ENCODE measurements around the gene UQCC3. TPM values are rescaled to one million over a fixed set of nuclear protein-coding genes. Genes with fewer than 3 reads are reported as not detected.

The UQCC3 gene
- total and polyA plus RNA-seq, 9 of the 15 experiments (the other 6 are each of a cell fraction or from before 2014, with no cell fraction given) = 3.3 to 44.3 (median 8.0) TPM

- TF ChIP-seq GATAD2A (IDR thresholded peaks at IDR 0.05) = 0 out of 2 replicates have a peak, but pooled peaks have one; percentile 56
- TF ChIP-seq SREBF2 (CRISPR knock-in tag; IDR thresholded peaks at IDR 0.05) = peak; percentile 92
- TF ChIP-seq LCOR (CRISPR knock-in tag; IDR thresholded peaks at IDR 0.05) = no peak
- TF ChIP-seq TARDBP (IDR thresholded peaks at IDR 0.05) = 0 out of 2 replicates have a peak, but pooled peaks have one; percentile 32
- no peak for TF ChIP-seq TEAD2 (tag; IDR thresholded peaks at IDR 0.05)
- TF ChIP-seq SMAD4 (CRISPR knock-in tag; conservative IDR thresholded peaks at IDR 0.05) = peak; percentile 75
- no peak; the same call in 1 of the 2 replicates for TF ChIP-seq RNF2 (IDR thresholded peaks at IDR 0.05)
- TF ChIP-seq RFX1 (IDR thresholded peaks at IDR 0.05) = no peak
- 0 out of 4 replicates have a peak, but pooled peaks of 1 of the 2 experiments have one; percentile 30 for TF ChIP-seq TBL1XR1 (IDR thresholded peaks at IDR 0.05; ENCODE audit: low read length in 2 of 2)
- TF ChIP-seq CHD2 (IDR thresholded peaks at IDR 0.05; ENCODE audit: low read depth, low read length) = peak; percentile 11; the same call in 1 of the 2 replicates
- TF ChIP-seq MYC (IDR thresholded peaks at IDR 0.05; ENCODE audit: low read depth, low read length) = peak; percentile 79
- TF ChIP-seq MYC (CRISPR knock-in tag; IDR thresholded peaks at IDR 0.05; ENCODE audit: borderline replicate concordance, low read depth) = 0 out of 2 replicates have a peak, but pooled peaks have one; percentile 26
- TF ChIP-seq HDAC8 (tag; IDR thresholded peaks at IDR 0.05) = no peak
- TF ChIP-seq CBX5 (IDR thresholded peaks at IDR 0.05; ENCODE audit: borderline replicate concordance, low read depth) = no peak
- no peak for TF ChIP-seq ZNF121 (CRISPR knock-in tag; conservative IDR thresholded peaks at IDR 0.05)
- TF ChIP-seq POU5F1 (IDR thresholded peaks at IDR 0.05; ENCODE audit: borderline replicate concordance, low read depth, low read length, partially characterized antibody) = peak; percentile 91
- no peak for TF ChIP-seq EZH2 (IDR thresholded peaks at IDR 0.05; ENCODE audit: borderline replicate concordance, low read depth, low read length)
- TF ChIP-seq SIN3B (IDR thresholded peaks at IDR 0.05; ENCODE audit: low read depth) = peak; percentile 90; the same call in 1 of the 2 replicates
- no peak for TF ChIP-seq NR4A1 (CRISPR knock-in tag; IDR thresholded peaks at IDR 0.05)
- peak; percentile 23; the same call in 1 of the 2 replicates for TF ChIP-seq NR4A1 (tag; IDR thresholded peaks at IDR 0.05)
- TF ChIP-seq ZNF263 (CRISPR knock-in tag; IDR thresholded peaks at IDR 0.05; ENCODE audit: borderline replicate concordance) = peak; percentile 25; the same call in 1 of the 2 replicates
- peak; percentile 64 for TF ChIP-seq POLR2B (IDR thresholded peaks at IDR 0.05; ENCODE audit: low read depth, partially characterized antibody)
- TF ChIP-seq THAP12 (CRISPR knock-in tag; IDR thresholded peaks at IDR 0.05) = no peak
- peak; percentile 37; the same call in 1 of the 2 replicates for TF ChIP-seq TAF7 (tag; IDR thresholded peaks at IDR 0.05)
- no peak for TF ChIP-seq ZBTB1 (CRISPR knock-in tag; IDR thresholded peaks at IDR 0.05; ENCODE audit: borderline replicate concordance, low read depth)
- TF ChIP-seq CREB5 (CRISPR knock-in tag; IDR thresholded peaks at IDR 0.05) = no peak
These were observed 7.6 kb downstream of the UQCC3 start, which contains the start of gene UBXN1 (continued) for GRCh38 chr11:62678770-62679696.
